Activated CD4-positive, alpha-beta T cell treated with anti-CD3 and anti-CD28 coated beads, Interleukin-2, amount 50 U/mL, for 24 hours (primary cell): ENCODE measurements around the gene THUMPD1.
"Not testable (repeated sequence)": the region's sequence is repeated elsewhere in the genome, so short reads cannot be mapped to it uniquely, and the experiment has no call there.

ENCODE experiments used
- DNase-seq, 2 donors: peaks; one replicate each; pipeline ENCODE4 v3.0.0-alpha.2; 2020; ENCODE audit warnings: low read depth in 1 of 2, low spot score in 1 of 2

The THUMPD1 gene

DNA sequence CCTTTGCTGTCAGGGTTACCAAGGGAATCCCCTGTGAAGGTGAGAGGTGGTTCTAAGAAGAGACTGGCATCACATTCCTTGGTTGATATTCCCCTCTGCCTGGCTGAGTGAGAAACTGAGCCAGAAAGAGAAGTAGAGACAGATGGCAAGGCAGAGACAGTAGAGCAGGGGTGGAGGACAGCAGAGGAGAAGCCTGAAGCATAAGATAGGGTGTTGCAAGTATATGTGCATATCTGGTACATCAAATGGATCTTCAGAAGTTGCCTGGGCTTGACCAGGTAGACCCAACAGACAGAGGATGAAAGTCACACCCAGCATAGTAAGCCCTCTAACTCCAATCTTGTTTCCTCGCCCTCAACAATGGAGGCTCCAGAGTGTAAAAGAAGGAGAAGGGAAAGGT, 7.9 kb upstream of the THUMPD1 start:
- DNase-seq: no peak

DNA sequence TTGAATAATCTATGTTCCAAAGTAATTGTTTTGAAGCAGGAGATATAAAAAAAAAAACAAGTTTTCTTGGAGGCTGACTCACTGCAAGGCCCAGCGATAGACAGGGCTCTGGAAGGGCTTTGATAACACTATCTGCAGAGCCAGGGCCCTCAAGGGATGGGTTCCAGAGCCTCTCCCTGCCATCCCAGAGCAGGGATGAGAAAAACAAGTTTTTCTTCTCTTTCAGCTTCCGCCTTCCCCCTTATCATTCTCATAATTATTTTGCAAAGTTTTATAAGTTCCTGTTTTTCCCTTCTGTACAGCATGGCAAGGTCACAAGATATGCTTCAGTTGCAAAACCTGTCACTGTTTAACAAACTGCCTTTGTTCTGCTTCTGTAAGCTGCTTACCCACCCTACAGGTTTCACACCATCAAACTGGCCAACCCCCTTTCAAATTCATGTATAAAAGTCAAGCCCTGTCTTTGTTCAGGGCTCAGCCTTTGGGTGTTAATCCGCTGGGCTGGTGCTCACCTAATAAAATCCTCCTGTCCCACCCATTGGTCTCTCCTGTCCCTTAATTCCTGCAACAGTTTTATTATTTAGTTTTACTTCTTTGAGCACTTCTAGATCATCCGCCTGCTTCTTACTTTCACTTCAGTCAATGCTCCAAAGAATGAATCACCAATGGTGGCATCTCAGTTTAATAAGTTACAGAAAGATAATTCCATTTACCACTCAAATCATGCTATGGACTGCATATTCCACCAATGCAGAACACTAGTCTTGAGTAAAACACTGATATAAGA, 5.6 kb upstream of the THUMPD1 start:
- no peak for DNase-seq

DNA sequence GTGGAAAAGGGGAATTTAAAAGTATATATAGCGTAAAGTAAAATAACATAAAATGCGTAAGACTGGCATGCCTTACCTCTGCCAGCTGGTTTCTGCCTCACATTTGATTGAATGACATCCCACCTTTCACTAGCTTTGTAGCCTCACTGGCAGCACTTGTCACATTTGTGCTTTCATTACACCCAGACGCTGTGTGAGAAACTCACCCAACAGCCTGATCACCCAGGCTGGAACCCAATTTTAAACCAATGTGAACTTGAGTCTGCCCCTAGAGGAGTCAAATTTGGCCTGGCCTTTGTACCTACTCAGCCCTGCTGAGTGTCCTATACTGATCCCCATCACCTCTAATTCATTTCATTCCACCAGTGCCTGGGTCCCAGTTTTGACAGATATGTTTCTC, 4.8 kb upstream of the THUMPD1 start:
- no peak for DNase-seq

DNA sequence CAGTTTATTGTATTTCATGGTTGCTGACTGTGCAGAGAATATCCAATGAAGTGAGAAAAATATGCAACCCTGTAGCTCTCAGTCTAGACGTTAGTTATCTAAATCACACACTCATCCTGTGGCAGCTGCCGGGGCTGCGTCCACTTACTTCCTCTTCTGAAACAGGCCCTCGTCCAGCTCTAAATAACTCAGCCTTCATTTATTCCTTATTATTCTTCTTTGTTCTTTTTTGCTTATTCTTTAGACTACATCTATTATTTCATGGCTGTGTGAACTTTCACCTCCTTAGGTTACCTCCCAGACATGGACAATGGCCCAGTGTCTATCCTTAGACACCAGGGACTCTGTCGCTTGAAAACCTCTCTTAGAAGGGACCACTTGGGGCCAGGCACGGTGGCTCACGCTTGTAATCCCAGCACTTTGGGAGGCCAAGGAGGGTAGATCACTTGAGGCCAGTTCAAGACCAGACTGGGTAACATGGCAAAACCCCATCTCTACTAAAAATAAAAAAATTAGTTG, 3.4 kb upstream of the THUMPD1 start:
- no peak for DNase-seq

DNA sequence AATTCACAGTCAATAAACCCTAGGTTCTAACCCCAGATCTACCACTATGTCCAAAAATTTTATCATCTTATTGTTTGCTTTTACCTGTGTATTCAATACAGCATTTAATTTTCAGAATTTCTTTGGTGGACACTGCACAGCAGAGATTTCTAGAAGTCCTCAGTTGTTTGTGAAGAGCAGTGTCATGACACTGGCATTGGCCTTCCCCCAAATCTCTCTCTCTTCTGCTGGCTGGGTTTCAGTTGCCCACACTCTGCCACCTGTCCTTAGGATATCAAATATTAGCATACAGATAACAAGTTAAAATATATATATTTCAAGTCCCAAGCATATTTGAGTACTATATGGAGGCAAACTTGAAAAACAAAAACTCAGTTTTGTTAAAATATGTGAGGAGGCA, 2.0 kb upstream of the THUMPD1 start:
- DNase-seq: no peak

DNA sequence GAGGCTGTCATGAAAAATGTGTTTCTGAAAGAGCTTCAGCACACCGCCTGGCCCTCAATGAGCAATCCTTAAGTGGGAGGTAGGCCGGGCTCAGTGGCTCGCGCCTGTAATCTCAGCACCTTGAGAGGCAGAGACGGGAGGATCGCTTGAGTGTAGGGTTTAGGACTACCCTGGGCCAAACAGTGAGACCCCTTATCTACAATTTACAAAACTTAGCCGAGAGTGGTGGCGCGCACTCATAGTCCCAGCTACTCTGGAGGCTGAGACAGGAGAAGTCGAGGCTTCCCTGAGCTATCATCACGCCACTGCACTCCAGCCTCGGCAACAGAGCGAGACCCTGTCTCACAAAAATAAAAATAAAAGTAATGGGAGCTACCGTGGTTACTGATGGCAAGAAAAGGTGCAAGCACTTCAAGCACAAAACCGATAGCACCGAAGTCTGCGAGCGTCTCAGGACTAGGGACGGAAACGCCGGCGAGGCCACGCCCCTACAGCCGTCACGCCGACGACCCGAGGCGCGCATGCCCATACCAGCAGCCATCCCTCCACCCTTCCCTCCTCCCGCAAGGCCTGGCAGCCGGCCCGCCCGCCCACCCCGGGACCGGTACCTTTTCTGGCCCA, 607 bp downstream of the THUMPD1 start:
- DNase-seq: peak; percentile 77 to 88

DNA sequence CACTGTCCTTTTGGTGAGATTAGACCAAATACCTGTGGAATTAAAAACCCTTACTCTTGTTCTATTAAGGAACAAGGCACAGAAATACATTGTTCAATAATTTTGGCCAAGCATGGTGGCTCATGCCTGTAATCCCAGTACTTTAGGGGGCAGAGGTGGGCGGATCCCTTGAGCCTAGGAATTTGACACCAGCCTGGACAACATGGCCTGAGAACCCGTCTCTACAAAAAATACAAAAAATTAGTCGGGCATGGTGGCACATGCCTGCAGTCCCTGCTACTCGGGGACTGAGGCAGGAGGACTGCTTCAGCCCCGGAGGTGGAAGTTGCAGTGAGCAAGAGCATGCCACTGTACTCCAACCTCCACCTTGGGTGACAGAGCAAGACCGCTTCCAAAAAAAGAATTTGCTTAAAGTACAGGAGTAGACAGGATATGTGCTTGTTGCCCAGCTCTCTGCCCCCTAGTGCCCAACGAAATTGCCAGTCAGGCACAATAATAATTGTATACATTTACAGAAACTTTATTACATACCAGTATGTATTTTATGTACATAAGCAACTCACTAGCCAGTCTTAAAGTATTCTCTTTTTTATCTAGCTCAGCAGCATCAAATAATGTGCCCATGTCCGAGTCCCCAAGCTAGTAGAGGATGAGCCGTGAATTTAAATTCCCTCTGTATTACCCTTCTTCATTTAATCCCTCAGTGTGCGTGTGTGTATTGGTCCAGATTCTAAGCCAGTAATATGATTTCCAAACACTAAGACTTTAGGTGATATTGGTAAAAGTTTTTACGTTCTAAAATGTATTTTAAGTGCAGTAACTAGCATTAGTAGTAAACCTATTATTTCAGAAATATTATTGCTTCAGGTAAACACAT, 1.4 kb downstream of the THUMPD1 start:
- DNase-seq: peak in 1 of 2 donors; percentile 0

DNA sequence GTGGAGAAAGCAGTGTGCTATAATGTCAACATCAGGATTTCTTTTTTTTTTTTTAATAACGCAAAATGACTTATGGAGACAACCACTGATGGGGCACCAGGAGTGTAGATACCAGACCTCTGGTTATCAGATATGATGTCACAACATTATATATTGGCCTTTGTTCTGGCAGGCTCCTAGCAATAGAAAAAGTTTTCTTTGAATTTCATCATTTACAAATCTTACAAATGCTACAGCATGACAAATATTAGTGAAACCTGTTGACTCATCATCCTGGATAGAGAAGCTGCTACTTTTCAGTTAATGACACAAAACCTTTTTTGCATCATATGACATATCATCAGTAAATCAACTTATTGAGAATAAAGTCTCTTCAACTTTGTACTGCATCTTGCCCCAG, 6.1 kb downstream of the THUMPD1 start:
- no peak for DNase-seq

DNA sequence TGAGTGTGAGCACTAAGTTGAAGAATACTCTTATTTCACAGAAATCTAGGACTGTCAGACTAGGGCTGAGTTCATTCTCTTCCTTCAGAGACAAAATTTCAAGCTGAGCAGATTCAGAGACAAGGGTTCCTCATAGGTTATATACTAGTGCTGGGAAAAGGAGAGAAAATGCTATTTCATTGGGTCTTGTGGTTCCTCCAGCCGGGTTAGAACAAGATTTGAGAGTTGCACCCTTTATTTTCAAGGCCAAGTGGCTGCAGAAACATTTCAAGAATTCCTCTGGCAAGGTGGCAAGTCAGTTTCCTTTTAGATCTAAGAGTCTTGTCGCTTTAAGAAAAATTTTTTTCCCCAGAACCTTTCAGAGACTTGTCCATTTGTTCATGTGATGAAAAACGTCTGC, 6.8 kb downstream of the THUMPD1 start:
- no peak for DNase-seq

DNA sequence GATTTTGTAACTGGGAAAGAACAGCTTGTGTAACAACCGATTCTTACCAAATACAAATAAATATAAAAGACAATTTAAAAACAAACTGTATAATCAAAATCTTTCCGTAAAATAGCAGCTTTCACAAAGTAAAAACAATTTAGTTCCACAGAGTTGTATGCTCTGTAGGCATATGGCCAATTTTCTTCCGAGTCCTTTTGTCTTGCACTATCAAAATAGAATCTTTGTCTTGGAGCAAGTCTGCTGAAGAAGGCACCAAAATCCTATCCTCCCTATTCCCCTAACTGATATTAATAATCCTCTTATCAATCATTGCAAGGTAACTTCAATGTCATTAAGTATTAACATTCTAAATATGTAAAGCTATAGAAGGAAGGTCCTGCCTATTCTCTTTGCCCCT, 7.6 kb downstream of the THUMPD1 start:
- no peak for DNase-seq

DNA sequence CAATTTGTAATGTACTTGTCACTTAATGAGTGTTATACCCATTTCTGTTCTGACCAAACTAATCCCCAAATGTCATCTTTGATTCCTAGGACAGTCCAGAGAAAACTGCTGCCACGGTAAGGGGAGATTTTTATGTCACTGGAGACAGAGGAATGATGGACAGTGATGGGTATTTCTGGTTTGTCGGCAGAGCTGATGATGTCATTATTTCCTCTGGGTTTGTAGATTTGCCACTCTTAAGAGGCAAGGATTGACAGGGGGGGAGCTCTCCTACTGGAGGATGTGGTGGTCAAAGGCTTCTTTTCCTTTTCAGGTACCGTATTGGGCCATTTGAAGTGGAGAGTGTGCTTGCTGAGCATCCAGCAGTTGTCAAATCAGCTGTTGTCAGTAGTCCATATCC, 12.5 kb downstream of the THUMPD1 start:
- no peak for DNase-seq

DNA sequence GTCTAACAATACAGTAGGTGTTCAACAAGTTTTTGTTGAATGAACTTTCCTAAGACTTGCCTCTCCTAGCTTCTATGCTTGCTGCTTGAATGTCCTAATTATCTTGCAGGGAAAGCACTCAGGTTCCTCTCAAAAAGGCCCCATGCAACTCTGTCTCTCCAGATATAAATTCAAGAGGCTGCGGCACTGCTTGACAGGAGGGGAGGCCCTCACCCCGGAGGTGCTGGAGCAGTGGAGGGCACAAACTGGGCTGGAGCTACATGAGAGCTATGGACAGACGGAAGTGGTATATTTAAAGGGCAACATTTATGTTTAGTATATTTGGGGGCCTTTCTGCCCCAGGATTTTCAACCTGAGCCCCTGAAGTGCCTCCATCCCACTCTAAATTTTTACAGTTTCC, 14.4 kb downstream of the THUMPD1 start:
- DNase-seq: no peak

DNA sequence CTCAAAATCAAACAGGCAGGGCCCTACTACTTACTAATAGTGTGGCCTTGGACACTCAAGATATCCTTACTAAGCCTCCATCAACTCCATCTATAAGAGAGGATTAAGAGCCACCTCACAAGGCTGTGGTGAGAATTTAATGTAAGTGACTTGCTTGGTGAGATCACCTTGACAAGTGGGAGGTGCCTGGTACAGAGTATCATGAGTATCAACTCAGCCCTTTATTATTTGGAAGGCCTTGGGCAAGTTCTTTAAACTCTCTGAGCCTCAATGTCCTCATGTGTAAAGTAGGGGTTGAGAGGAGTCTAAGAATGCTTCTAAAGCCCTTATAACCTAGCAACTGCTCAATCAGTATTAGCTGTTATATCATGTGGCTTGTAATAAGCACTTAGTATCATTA, 15.0 kb downstream of the THUMPD1 start:
- no peak for DNase-seq

DNA sequence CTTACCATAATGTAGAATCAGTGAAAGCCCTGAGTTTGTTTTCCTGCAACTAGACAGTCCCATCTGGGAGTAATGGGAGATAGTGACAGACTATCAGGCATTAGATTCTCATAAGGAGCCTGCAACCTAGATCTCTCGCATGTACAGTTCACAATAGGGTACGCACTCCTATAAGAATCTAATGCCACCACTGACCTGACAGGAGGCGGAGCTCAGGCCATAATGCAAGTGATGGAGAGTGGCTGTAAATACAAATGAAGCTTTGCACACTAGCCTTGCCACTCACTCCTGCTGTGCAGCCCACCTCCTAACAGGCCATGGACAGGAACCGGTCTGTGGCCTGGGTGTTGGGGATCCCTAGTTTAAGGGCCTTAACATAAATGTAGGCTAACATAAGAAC, 21.4 kb downstream of the THUMPD1 start:
- no peak for DNase-seq

DNA sequence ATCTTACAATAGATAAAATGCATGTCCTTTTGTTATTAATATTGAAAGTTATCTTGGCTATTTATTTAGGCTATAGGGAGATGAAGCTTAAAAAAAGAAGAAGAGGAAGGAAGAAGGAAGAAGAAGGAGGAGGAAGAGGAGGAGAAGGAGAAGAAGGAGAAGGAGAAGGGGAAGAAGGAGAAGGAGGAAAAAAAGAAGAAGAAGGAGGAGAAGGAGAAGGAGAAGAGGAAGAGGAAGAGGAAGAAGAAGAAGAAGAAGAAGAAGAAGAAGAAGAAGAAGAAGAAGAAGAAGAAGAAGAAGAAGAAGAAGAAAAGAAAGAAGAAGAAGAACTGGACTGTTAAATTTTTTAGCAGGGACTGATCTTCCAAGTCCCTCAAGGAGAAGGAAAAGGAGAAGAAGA, 23.9 kb downstream of the THUMPD1 start:
- not testable (repeated sequence) for DNase-seq

DNA sequence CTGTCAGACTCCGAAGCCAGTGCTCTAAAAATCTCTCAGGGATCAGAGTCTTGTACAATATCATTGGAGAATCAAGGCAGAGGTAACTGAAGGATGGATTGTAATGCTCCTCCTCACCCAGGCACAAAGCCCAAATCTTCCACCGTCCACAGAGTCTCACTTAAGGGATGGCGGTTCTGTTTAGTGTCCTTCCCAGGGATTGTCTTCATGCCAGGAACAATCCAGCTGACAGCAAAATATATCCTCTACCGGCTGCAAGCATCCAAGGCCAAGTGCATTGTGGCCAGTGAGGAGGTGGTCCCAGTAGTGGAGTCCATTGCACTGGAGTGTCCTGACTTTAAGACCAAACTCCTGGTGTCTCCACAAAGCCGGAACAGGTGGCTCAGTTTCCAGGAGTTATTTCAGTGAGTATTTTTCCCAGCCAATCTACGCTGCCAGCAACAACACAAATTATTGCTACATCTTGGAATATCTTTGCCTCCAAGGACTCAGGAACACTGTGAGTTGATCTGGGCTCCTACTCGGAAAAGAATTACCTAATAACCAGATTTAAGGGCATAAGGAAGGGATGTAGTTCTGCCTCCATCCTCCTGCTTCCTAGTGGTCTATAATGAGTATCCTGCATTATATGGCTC, 30.2 kb downstream of the THUMPD1 start:
- DNase-seq: no peak

DNA sequence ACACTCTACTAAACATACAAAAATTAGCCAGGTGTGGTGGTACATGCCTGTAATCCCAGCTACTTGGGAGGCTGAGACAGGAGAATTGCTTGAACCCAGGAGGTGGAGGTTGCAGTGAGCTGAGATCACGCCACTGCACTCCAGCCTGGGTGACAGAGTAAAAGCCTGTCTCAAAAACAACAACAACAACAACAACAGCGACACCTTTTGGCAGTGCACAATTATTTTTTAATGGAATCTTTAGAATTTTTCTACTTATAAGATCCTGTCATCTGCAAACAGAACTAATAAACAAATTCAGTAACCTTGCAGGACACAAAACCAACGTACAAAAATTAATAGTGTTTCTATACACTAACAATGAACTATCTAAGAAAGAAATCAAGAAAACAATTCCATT, 33.5 kb downstream of the THUMPD1 start:
- DNase-seq: not testable (repeated sequence)

DNA sequence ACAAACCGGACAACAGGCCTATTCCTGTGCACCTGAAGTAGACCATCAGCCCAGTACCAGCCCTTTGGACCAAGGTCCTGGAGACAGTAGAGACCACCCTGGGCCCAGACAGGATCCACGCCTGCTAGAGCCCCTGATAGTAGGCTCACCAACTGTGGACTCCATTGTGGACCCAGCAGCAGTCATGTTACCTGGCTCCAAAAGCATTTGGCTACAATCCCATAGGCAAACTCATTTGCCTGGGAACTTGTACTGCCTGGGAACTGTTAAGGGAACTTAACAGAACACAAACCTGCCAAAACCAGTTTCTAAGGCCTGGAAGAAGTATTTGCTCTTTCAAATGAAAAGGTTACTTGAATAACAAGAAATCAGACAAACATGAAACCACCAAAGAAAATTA, 34.2 kb downstream of the THUMPD1 start:
- DNase-seq: no peak

DNA sequence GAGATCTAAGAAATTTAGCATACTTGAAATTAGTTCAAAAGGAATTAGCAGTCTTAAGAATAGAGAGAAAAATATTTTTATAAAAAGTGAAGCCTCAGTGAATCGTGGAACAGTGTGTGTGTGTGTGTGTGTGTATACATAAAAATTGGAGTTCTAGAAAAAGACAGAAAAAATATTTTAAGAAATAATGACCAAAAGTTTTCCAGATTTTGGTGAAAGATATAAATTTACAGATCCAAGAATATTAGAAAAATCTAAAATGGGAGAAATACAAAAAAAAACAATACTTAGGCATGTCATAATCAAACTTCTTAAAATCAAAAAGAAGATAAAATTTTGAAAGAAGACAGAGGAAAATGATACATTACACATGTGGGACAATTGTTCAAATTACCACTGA, 35.6 kb downstream of the THUMPD1 start:
- DNase-seq: not testable (repeated sequence)

DNA sequence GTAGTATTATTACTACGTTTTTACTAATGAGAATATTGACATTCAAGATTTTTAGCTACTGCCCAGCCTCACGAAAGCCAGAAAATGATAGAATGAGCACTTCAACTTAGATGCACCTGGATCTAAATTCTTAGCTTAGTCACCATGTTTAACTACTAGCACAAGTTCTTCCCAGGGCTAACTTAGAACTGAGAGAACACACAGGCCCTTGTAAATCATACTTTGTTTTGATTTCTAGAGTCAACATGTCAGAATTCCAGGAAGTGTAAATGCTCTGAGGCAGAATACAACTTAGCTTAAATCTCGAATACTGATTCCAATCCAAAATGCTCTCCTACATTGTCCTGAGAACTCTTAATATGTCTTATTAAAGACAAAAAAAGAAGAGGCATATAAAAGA, 37.3 kb downstream of the THUMPD1 start:
- DNase-seq: no peak

DNA sequence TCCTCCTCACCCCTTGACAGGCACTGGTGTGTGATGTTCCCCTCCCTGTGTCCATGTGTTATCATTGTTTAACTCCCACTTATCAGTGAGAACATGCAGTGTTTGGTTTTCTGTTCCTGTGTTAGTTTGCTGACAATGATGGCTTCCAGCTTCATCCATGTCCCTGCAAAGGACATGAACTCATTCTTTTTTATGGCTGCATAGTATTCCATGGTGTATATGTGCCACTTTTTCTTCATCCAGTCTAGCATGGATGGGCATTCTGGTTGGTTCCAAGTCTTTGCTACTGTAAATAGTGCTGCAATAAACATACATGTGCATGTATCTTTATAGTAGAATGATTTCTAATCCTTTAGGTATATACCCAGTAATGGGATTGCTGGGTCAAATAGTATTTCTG, 39.9 kb downstream of the THUMPD1 start:
- DNase-seq: not testable (repeated sequence)
